CD4-positive, alpha-beta T cell treated with Interleukin-21 for 1 hour (primary cell): ENCODE measurements around the gene THADA.
"Not testable (repeated sequence)": the region's sequence is repeated elsewhere in the genome, so short reads cannot be mapped to it uniquely, and the experiment has no call there.

Experiments used
- DNase-seq: peaks from one replicate; pipeline ENCODE4 v3.0.0-alpha.2; 2020

THADA gene

DNA sequence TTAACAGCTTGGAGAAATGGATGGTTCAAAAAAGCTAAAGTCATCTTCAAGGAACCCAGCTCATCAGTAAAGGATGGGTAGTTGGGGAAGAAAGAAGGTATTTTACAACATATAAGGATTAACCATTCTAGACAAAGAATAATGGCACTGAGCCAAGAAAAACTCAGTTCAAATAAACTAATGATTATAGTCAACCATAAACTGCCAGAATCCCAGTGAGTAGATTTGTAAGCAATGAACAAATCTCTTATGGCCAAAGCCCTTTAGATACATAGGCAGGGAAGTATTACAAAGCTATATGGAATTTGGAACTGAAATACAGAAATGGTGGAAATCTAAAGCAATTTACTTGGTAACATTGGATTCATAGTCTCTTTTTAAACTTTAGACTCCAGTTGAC is 277.0 kb downstream of the THADA start:
- DNase-seq: no peak

DNA sequence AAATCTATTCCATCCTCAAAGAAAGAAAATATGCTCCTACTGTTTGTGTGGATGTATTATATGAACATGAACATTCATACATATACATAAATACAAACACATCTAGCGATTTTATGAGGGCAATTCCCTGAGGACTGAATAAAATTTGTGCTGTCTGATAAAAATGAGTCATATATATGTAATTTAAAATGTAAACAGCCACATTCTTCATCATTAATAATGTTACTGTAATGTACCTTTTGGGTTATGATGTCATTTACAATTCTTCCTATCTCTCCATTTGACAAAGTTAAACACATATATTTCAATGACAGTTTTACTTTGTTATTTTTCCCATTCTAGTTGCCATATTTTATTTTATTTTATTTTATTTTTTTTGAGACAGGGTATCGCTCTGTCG is 278.2 kb downstream of the THADA start:
- DNase-seq: no peak

- DNase-seq: no peak
Measured at GRCh38 chr2:43317194-43317593, 278.6 kb downstream of the THADA start.

- DNase-seq: no peak
Measured at GRCh38 chr2:43315482-43315881, 280.4 kb downstream of the THADA start.

- DNase-seq: no peak
Measured at GRCh38 chr2:43314299-43314927, 281.4 kb downstream of the THADA start.

DNA sequence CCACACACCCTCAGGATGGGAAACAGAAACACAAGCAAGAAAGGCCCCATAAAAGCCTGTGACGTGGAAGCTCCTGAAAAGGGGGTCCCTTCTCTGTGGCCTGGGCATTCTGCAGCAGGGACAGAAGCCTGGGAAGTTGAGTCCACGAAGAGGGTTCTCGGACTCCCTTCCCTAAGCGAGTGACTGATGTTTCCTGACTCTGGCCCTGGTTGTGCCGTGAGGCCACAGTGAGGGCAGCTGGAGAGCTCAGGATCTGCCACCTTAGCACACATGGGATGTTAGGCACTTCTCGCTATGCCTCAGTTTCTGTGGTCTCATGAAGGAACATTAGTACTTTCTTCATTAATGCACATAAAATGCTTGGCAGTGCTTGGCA is 282.2 kb downstream of the THADA start:
- DNase-seq: no peak

GRCh38 chr2:43312755-43313641 is 282.8 kb downstream of the THADA start:
- DNase-seq: no peak

GRCh38 chr2:43311276-43311675 is 284.6 kb downstream of the THADA start:
- DNase-seq: no peak

DNA sequence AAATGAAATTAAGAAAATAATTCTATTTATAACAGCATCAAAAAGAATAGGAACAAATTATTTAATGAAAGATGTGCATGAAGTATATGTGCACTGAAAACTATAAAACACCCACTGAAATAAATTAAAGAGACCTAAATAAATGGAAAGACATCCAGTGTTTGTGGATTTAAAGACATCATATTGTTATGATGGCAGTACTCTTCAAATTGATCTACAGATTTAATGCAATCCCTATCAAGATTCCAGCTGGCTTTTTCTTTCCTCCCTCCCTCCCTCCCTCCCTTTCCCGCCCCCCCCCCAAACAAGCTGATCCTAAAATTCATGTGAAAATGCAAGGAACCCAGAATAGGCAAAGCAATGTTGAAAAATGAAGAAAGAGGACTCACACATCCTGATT is 285.9 kb downstream of the THADA start:
- DNase-seq: no peak

DNA sequence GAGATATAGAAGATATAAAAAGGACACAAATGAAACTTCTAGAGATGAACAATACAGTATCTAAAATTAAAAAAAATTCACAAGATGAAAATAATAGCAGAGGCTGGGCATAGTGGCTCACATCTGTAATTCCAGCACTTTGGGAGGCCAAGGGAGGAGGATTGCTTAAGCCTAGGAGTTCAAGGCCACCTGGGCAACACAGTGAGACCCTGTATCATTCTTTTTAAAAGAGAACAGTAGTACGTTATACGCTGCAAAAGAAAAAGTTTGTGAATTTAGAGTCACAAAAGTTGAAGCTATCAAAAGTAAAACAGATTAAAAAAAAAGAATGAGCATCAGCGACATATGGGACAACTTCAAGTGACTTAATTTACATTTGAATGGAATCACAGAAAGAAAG is 287.9 kb downstream of the THADA start:
- DNase-seq: no peak

GRCh38 chr2:43307046-43307445 is 288.8 kb downstream of the THADA start:
- DNase-seq: no peak

GRCh38 chr2:43306197-43306596 is 289.6 kb downstream of the THADA start:
- no peak for DNase-seq

GRCh38 chr2:43305517-43305916 is 290.3 kb downstream of the THADA start:
- DNase-seq: peak; percentile 15

- DNase-seq: no peak
Measured at GRCh38 chr2:43305012-43305411, 290.8 kb downstream of the THADA start.

DNA sequence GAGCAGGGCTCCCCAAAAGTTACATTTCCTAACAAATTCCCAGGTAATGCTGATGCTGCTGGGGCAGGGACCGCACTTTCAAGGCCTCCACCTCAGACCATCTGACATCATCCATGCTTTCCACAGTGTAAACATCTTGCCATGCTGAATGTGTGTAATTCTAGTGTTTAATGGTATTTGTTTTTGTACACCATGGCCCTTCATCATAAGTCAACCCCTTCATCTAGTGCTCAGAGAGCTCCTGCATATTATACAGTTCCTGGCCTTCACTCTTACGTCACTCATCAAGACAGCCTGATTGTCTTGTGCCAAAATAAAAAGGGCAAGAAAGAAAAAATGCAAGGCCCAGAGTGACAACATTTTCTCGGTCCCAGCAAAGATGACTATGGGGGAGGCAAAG is 291.9 kb downstream of the THADA start:
- no peak for DNase-seq

- no peak for DNase-seq
Measured at GRCh38 chr2:43302961-43303494, 292.8 kb downstream of the THADA start.

DNA sequence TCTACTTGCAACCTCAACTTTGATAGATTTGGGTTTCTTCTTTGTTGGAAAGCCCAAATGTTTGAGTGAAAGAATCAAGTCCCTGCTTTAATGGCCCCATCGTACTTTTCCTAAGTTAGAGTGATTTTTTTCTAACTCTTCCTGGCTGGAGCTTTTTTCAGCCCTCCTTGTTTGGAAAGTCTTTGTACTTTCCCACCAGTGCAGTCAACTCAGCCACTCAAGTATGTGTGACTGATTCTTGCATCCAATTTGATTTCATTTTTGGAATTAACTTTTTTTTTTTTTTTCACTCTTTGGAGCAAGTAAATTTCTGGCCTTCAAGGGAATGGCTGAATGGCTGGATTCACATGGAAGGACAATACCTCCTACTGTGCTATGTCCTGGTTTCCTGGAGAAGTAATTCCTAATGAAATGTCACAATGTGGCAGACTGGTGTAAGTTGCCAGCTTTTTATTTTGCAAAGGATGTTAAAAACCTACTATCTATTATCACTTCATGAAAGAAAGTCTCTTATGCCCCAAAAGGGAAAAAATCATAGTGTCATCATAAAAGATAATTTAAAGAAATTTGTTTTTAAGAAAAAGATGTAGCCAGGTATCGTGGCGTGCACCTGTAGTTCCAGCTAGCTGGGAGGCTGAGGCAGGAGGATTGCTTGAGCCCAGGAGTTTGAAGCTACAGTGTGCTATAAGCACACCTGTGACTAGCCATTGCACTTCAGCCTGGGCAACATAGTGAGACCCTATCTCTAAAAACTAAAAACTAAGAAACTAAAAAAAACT is 293.5 kb downstream of the THADA start:
- no peak for DNase-seq

GRCh38 chr2:43300781-43301583 is 294.9 kb downstream of the THADA start:
- no peak for DNase-seq

- DNase-seq: no peak
Measured at GRCh38 chr2:43300222-43300621, 295.6 kb downstream of the THADA start.

DNA sequence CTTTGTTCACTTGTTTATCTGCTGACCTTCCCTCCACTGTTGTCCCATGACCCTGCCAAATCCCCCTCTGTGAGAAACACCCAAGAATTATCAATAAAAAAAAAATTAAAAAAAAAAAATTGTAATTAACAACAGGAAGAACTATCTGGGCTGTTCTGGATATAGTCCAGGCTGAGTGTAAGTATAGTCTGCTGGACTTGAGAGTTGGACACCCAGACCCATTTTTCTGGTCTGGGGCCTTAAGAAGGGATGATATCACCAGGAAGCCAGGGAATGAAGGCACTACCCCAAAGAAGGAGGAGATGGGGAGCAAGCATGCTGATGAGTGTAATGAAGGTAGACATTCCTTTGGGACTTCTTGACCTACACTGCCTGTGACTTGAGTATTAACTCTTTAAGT is 297.3 kb downstream of the THADA start:
- DNase-seq: no peak

DNA sequence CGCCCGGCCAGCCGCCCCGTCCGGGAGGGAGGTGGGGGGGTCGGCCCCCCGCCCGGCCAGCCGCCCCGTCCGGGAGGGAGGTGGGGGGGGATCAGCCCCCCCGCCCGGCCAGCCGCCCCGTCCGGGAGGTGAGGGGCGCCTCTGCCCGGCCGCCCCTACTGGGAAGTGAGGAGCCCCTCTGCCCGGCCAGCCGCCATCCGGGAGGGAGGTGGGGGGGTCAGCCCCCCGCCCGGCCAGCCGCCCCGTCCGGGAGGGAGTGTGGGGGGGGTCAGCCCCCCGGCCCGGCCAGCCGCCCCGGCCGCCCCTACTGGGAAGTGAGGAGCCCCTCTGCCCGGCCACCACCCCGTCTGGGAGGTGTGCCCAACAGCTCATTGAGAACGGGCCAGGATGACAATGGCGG is 298.1 kb downstream of the THADA start:
- DNase-seq: not testable (repeated sequence)

GRCh38 chr2:43294973-43295603 is 300.8 kb downstream of the THADA start:
- DNase-seq: no peak
